ENCODE results near the gene EZR. TPM values are rescaled to one million over a fixed set of nuclear protein-coding genes. Genes with fewer than 3 reads are reported as not detected.

EZR gene
- total and polyA plus RNA-seq, 2 donors (not counting 1 experiment from before 2014, with no cell fraction given) = 227 to 945 TPM

DNA sequence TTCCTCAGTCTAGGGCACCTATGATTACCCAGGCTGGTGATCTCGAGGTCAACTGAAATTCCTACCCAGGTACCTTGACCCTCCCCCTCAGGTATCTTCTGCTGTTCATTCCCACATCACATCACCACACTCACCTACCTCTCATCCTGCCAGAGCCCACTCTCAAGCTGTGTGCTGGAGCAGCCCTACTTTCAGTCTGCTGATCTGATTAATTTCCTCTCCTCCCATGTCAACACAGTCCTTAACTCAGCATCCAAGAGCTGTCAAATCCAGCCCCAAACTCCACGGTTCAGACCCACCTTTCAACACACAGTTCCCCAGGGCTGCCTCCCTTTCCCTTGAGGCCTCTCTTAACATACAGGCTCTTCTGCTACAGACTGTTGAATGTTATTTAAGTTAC, 42.4 kb downstream of the EZR start:
- Histone ChIP-seq H4K20me1 (ENCODE audit: control insufficient read depth, insufficient read depth, low read length, poor library complexity, severe bottlenecking) (peaks cover 98% of the 10 kb centered on the region), H3K4me2 (replicated peaks; ENCODE audit: low read depth, low read length, poor library complexity, severe bottlenecking) (no peak overlapping the region), H3K36me3 (replicated peaks in 1 of 2; ENCODE audit: control extremely low read depth in 1 of 2, control insufficient read depth in 1 of 2, extremely low read depth in 1 of 2, insufficient read depth in 2 of 2, low read length in 1 of 2) (peaks cover 9 to 97% of the 10 kb centered on the region in 2 experiments), H2AFZ (ENCODE audit: insufficient read depth, low read depth, low read length, poor library complexity, severe bottlenecking) (no peak overlapping the region), H3K9me3 (ENCODE audit: control extremely low read depth in 1 of 3, control insufficient read depth in 2 of 3, insufficient read depth in 1 of 3, low read length in 2 of 3) (no peaks in the 10 kb centered on the region), H3K27ac (ENCODE audit: low read length in 2 of 2) (peak overlapping the region; percentile 7 to 49), H3K4me3 (ENCODE audit: control extremely low read depth in 1 of 5, extremely low read depth in 1 of 5, insufficient read depth in 1 of 5, low read depth in 2 of 5, low read length in 4 of 5) (no peak overlapping the region), H3K27me3 (replicated peaks in 1 of 4; ENCODE audit: control extremely low read depth in 1 of 4, control insufficient read depth in 3 of 4, insufficient read depth in 4 of 4, low read length in 3 of 4) (no peaks in the 10 kb centered on the region), H3K9ac (ENCODE audit: low read length) (no peak overlapping the region), H3K79me2 (ENCODE audit: control insufficient read depth, insufficient read depth, low read length) (peaks cover 77% of the 10 kb centered on the region), H3K4me1 (ENCODE audit: control insufficient read depth in 2 of 2, insufficient read depth in 2 of 2, low read length in 2 of 2) (no peaks in the 10 kb centered on the region)
- TF ChIP-seq CTCF (IDR thresholded peaks at IDR 0.05) (no peak), EZH2 (IDR thresholded peaks at IDR 0.05; ENCODE audit: borderline replicate concordance, insufficient read depth, low read depth, low read length, poor library complexity, severe bottlenecking) (no peak)
- Mint-ChIP-seq H3K9me3 (ENCODE audit: insufficient read depth) (no peaks in the 10 kb centered on the region), H3K4me3 (no peak overlapping the region), H3K4me1 (peaks cover 17% of the 10 kb centered on the region), H3K27me3 (no peaks in the 10 kb centered on the region), H3K27ac (peak overlapping the region; percentile 8)
- DNase-seq (no peak), ATAC-seq (ENCODE audit: low read depth) (no peak)
- ChIA-PET POLR2A (interaction anchor here (0.6 kb wide), 1 partner anchor 95 kb away, joined by 6 read pairs; no protein-coding TSS in a partner anchor), CTCF (interaction anchor here (0.9 to 1.3 kb wide), 3 partner anchors 73 to 196 kb away, joined by 3 to 4 read pairs (median 3); no protein-coding TSS in a partner anchor)
- WGBS (ENCODE audit: insufficient coverage) = 89% methylated on average over 1 of the region's 2 CpGs
- intact Hi-C loops (cut with micrococcal nuclease) = no loop called here

- no peak overlapping the region for H3K4me3 ChIP-seq (ENCODE audit: control extremely low read depth in 1 of 5, extremely low read depth in 1 of 5, insufficient read depth in 1 of 5, low read depth in 2 of 5, low read length in 4 of 5)
- Mint-ChIP-seq H3K9me3 (ENCODE audit: insufficient read depth) (no peaks in the 10 kb centered on the region), H3K27ac (peak overlapping the region; percentile 21), H3K4me1 (peaks cover 14% of the 10 kb centered on the region), H3K27me3 (no peaks in the 10 kb centered on the region), H3K4me3 (no peak overlapping the region)
- H3K4me1 ChIP-seq (ENCODE audit: control insufficient read depth in 2 of 2, insufficient read depth in 2 of 2, low read length in 2 of 2) = no peaks in the 10 kb centered on the region
- no peak for TF ChIP-seq EZH2 (IDR thresholded peaks at IDR 0.05; ENCODE audit: borderline replicate concordance, insufficient read depth, low read depth, low read length, poor library complexity, severe bottlenecking)
- TF ChIP-seq CTCF (IDR thresholded peaks at IDR 0.05) = no peak
- ChIA-PET POLR2A (no interaction called here), CTCF (interaction anchor here (1.5 to 2.1 kb wide), 2 partner anchors 33 to 197 kb away, joined by 4 to 9 read pairs; no protein-coding TSS in a partner anchor)
- no peak overlapping the region for H3K27ac ChIP-seq (ENCODE audit: low read length in 2 of 2)
- intact Hi-C loops (cut with micrococcal nuclease) = no loop called here
- H3K9me3 ChIP-seq (ENCODE audit: control extremely low read depth in 1 of 3, control insufficient read depth in 2 of 3, insufficient read depth in 1 of 3, low read length in 2 of 3) = no peaks in the 10 kb centered on the region
- peaks cover 72% of the 10 kb centered on the region for H3K79me2 ChIP-seq (ENCODE audit: control insufficient read depth, insufficient read depth, low read length)
- no peak for DNase-seq
- peaks cover 98% of the 10 kb centered on the region for H4K20me1 ChIP-seq (ENCODE audit: control insufficient read depth, insufficient read depth, low read length, poor library complexity, severe bottlenecking)
- peaks cover 14 to 97% of the 10 kb centered on the region in 2 experiments for H3K36me3 ChIP-seq (replicated peaks in 1 of 2; ENCODE audit: control extremely low read depth in 1 of 2, control insufficient read depth in 1 of 2, extremely low read depth in 1 of 2, insufficient read depth in 2 of 2, low read length in 1 of 2)
- no peak overlapping the region for H3K4me2 ChIP-seq (replicated peaks; ENCODE audit: low read depth, low read length, poor library complexity, severe bottlenecking)
- ATAC-seq (ENCODE audit: low read depth) = no peak
- H3K9ac ChIP-seq (ENCODE audit: low read length) = no peak overlapping the region
- no peaks in the 10 kb centered on the region for H3K27me3 ChIP-seq (replicated peaks in 1 of 4; ENCODE audit: control extremely low read depth in 1 of 4, control insufficient read depth in 3 of 4, insufficient read depth in 4 of 4, low read length in 3 of 4)
- WGBS (ENCODE audit: insufficient coverage) = 96% methylated on average over 5 of the region's 5 CpGs
- H2AFZ ChIP-seq (ENCODE audit: insufficient read depth, low read depth, low read length, poor library complexity, severe bottlenecking) = no peak overlapping the region
Measured at GRCh38 chr6:158775832-158776231, 43.3 kb downstream of the EZR start.
